NCI-H748 (cell line): Measurements from ENCODE around the gene MYH7B.

Experiments
- DNase-seq: peaks from one replicate; lab custom pipeline; 2025; ENCODE audit not compliant: unreplicated experiment; lab: John Stamatoyannopoulos, UW

The MYH7B gene

DNA sequence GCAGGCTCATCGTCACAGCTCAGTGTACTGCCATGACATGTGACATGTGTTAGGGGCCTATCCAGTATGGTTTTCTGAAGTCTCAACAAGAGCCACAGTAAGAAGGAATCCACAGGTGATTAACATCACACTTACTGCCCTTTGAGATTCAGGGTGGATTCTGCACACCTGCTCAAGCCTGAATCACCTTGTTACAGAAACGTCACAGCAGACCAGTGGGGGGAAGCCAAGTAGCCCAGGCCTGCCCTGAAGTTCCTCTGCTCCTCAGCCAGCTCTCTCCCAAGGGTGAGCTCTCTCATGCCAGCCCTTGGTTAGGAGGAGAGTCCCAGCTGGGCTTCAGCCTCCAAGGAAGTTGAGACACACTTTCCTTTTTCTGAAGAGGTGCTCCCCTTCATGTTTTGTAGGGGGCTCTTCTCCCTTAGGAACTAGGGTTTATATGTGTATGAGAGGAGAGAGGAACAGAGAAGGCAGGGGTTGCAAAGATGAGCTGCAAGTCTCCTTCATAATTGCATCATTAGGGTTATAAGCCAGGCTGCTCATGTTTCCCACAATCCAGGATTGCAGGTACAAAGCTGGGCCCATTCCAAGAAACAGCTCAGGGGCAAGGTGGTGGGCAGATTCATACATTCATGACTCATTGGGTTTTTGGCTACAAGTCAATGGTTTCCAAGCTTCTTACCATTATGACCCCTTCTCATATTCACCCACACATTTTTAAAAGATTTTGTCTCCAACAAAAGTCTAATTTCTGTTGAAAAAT, 11.7 kb upstream of the MYH7B start:
- no peak for DNase-seq

DNA sequence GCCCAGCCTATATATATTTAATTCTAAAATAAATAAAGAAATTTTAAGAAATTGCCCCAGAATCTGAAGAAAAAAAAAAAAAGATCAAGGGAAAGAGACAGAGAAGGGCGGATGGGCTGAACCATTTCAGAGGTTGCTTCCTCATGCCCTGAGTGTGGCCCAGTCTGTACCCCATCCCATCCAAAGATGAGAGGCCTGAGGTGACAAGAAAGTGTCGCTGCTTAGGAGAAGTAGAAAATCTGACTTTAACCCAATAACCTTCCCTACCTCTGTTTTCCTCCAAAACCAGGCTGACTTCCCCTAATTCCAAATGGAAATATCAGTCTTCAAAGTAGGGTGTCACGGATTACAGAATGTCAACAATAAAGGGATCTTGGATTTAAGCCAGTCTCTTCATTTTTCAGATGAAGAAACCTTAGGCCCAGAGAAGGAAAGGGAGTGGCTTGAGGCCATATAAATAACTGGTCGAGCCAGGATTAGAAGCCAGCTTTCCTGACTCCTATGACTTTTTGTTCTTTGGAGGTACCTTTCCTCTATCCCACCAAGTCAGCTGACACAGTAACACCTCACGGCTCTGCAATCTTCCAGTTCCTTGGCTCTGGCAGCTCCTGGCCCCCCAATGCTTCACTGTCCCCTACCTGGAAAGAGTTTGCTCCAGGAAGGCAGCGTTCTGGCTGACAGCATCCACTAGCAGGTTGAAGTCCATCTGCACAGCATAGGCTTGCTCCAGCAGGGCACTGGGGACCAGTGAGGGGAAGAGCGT, 10.2 kb upstream of the MYH7B start:
- DNase-seq: no peak

DNA sequence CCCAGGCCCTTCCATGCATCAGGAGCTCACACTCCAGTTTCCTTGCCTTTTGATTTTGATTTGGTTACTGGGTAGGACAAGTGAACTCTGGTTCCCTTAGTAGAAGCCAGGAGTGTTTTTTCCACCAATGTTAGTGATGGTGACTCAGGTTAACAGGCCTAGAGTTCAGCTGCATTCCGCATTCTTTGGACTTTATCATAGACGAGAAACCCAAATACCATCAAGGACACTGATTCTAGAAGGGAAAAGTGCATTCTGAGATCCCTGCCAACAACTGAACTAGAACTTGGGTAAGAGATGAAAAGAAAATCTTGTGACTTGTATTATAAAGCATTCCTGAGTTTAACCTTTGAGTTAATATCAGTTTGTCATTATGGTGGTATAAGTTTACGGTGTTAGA, 9.0 kb upstream of the MYH7B start:
- no peak for DNase-seq

DNA sequence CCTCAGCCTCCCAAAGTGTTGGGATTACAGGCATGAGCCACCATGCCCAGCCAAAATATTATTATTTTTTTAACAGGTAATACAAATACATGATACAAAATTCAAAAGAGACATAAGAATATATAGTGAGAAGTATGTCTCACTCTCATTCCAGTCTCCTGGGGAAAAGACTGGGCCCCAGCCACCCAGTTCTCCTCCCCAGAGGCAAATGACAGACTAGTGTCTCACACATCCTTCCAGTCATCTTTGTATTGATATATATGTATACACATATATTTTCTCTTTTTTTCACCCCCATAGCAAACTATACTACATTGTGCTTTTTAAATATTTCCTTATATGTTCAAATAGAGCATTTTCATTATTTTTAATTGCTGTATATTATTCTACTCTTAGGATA, 8.3 kb upstream of the MYH7B start:
- no peak for DNase-seq

DNA sequence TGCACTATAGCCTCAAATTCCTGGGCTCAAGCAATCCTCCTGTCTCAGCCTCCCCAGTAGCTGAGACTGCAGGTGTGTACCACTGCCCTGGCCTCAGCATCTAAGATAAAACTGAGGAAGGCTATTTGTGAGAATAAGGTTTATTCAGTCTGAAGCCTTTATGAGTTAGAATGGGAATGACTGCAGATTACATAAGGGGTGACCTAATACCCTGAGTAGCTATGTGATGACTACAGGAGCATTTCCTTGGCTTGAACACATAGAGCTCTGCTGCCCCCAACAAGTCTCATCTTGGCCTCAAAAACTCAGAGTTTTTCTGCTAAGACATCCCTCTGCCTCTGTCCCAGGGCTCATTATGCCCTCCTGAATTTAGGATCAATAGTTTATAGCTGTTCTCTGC, 7.6 kb upstream of the MYH7B start:
- DNase-seq: no peak

DNA sequence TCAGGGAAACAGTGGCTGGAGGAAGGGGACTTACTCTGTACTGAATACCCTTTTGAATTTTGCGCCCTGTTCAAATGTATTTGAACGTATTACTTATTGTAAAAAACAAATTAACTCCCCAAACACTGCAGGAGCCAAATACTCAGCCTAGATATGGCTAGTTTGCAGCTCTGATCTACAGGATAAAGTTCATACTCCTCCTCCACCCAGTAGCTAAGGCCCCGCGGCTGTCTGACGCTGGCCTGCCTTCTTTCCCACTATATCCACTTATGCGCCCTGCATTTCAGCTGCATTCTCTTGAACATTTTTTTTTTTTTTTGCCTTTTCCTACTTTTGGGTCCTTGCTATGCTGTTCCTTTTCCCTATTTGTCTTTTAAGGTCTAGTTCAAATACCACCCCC, 6.5 kb upstream of the MYH7B start:
- DNase-seq: no peak

DNA sequence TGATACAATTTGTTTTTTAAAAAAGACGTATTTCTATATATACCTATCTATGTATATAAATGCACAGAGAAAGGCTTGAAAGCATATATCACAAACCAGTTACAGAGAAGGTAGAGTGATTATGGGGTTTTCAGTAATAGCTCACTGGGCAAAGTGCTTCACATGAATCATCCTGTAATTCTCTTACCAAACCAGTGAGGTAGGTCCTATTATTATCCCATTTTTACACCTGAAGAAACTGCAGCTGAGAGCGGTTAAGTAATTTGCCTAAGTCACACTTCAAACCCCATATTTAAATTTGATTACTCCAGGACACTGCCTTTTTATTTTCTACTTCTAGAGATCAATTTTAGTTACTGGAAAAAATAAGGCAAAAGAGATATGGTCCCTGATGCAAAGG, 4.4 kb upstream of the MYH7B start:
- no peak for DNase-seq

DNA sequence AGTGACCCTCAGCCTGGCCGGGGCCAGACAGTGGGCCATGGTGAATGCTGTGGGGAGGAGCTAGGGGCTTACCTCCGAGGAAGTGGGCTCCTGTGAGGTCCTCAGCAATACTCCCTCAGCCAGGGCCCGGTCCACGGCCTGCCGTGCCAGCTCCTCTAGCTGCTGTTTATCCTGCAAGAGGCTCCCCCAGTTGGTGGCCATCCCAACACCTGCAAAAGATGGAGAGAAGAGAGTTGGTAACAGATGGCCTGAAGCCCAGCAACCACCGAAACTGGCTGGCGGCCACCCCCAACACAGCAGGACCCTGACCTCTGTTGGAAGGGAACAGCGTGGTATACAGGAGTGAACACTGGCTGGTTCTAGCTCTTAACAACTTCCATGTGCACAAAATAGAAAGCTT, 4.0 kb upstream of the MYH7B start:
- no peak for DNase-seq

DNA sequence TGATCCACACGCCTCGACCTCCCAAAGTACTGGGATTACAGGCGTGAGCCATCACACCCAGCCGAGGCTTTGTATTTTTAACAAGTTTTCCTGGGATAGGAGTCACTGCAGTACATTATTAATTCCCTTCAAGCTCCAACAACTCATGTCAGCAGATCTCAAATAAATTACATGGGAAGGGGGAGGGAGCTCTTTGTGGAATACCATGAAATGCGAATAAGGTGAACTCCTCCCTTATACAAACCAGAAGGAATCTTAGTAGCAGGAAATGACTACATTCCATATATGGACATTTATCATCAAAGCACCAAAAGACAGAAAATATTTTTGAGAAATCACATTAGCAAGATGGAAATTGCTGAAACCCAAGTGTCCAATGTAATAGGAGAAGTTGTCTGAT, 3.0 kb upstream of the MYH7B start:
- no peak for DNase-seq

DNA sequence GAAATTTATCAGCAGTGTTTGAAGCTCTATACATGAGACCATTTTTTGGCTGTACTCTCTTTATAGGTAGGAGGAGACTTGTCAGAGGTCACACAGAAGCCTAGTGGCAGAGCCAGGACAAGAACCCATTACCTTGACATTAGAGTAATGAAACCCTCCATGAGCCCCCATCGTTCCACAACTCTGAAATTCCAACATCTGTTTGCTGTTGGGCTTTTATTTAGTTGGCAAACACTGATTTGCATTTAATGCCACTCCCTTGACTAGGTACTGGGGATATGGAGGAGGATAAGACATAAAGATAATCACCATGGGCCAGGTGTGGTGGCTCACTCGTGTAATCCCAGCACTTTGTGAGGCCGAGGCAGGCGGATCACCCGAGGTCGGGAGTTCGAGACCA, 1.7 kb upstream of the MYH7B start:
- DNase-seq: no peak

DNA sequence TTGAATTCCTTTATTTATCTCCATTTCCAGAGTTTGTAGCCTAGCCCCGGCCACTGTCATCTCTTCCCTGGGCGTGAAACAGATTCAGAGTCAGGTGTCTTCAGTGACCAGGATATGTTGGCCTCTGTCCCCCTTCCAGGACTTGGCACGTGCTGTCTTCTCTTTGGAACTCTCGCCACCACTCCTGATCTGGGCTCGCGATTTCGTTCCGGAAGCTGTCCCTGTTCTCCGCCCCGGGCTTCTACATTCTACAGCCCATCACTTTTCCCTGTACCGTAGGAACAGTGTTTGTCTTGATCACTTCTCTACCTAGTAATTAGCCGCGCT, 801 bp upstream of the MYH7B start:
- DNase-seq: no peak

DNA sequence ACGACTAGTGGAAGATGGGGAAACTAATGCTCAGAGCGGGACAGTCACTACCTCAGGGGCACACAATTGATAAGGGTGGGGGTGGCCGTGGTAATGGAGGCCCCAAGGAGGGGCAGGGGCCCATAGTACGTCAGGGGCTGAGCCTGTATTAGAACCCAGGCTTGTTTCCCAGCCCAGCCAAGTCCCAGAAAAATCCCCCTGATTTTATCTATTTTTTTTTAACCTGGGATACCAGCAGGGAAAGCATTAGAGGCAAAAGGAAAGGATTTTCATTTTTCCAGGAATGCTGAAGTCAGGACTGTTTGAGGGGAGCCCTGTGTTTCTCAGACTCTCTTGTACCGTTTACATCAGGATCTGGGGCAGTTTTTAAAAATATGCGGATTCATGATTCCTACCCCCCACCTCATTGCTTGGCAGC, 382 bp downstream of the MYH7B start:
- no peak for DNase-seq

DNA sequence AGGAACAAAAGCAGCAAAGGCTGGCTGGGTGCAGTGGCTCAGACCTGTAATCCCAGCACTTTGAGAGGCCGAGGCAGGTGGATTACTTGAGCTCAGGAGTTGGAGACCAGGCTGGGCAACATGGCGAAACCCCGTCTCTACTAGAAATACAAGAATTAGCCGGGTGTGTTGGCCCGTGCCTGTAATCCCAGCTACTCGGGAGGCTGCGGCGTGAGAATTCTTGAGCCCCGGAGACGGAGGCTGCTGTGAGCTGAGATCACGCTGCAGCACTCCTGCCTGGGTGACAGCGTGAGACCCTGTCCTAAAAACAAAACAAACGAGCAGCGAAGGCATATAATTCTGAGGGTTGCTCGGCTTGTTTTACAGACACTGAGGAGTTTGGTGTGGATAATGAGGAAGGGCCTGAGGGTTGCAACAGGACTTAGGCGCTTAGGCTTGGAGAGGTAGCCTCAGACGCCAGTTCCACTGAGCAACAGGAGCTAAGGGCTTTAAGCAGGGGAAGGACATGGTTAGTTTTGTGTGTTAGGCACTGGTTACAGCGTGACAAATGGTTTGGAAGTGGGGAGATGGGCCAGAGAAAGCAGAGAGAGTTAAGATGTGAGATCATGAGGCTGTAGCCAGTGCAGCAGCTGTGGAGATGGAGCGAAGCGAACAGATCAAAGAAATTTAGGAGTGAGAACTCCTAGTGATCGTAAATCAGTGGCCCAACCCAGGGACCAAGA, 1.2 kb downstream of the MYH7B start:
- DNase-seq: no peak

DNA sequence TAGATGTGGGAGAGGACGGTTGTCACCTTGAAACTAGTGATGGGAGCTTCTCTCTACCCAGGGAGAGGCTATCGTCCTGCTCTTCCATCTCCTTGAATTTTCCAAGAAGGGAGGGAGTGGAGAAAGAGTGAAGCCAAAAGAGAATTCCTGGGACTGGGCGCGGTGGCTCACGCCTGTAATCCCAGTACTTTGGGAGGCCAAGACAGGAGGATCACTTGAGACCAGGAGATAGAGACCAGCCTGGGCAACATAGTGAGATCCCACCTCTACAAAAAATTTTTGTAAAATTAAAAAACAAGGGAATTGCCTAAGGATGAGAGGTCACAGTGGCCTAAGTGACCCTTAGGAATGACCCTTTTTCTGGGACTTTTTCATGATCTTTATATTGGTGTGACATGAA, 8.8 kb downstream of the MYH7B start:
- DNase-seq: no peak

DNA sequence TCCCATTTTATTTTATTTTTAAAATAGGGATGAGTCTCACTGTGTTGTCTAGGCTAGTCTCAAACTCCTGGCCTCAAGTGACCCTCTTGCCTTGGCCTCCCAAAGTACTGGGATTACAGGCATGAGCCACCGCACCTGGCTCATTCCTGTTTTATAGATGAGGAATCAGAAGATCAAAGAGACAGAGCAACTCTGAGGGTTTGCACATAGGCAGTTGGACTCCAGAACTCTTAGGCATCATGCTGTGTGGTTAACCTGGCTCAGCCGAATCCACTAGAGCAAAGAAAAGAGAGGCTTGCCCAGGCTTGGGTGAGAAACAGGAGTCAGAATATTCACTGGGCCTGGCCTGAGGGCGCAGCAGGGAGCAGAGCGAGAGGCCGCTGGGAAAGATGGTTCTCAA, 9.4 kb downstream of the MYH7B start:
- no peak for DNase-seq

DNA sequence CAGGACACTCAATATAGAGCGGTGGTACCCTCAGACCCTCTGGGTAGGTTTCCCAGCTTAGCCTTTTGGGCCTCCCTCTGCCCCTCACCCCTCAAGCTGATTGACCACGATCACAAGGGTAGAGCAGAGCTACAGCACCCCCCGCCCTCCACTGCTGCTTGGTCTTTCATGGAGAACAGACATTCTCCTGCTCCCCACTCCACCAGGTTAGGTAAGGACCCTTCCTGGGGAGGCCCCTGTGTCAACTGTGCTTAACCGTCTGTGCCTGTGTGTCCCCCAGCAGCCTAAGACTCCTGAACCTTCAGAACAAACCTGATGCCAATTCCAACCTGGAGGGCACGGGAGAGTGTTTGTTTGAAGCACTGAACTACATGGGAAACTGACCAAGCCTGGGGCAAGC, 11.8 kb downstream of the MYH7B start:
- DNase-seq: no peak

DNA sequence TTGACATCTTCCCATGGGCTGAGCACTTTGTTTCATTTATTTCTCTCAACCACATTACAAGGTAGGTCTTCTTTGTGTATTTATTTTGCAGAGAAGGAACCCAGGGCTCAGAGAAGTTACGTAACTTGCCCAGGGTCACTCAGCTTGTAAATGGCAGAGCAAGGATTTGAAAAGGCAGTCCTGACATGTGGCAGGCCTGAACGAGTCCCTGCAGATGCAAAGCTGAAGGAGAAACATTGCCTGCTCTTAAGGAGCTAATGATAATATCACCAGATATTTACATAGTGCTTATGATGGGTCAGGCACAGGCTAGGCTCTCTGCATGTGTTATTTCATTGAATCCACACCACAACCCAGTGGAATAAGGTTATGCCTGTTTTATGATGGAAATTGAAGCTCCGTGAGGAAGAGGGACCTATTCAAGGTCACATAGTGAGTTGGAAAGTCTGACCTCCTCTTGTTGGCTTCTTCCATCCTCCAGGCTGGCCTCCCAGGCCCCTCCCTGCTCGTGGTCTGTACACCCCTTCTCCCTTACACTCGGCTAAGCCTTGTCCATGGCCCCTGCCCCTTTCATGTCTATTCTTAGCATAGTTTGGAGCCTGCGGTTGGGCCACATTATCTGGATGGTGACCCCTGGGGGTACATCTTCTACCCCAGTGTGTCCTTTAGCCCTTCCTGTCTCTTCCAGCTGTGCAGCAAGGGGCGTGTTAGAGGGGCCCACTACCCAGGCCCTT, 12.5 kb downstream of the MYH7B start:
- no peak for DNase-seq

DNA sequence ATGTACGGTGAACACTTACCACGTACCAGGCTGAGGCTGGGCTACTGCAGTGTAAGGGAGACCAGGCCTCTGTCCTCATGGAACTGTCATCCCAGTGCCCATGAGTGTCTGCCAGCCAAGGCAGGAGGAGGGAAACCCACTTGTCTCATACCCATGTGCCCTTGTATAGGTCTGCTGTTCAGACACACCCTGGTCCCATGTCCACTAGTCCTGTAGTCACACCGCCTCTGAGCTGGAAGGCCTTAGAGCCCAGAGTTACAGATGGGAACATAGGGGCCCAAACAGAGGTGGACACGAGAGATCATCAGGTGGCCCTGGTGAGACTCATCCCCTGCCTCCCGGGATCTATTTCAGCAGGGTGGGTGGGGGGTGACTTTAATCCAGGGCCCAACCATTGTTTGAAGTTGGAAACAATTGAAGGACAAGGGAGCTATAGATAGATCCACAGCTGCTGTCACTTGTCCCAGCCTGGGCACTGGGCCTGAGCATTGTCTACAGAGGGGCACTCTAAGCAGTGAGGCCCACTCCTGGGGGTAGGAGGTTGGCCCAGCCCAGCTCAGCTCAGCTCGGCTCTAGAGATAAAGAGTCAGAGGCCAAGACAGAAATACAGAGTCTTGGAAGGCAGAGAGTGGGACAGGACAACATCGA, 14.6 kb downstream of the MYH7B start:
- no peak for DNase-seq

DNA sequence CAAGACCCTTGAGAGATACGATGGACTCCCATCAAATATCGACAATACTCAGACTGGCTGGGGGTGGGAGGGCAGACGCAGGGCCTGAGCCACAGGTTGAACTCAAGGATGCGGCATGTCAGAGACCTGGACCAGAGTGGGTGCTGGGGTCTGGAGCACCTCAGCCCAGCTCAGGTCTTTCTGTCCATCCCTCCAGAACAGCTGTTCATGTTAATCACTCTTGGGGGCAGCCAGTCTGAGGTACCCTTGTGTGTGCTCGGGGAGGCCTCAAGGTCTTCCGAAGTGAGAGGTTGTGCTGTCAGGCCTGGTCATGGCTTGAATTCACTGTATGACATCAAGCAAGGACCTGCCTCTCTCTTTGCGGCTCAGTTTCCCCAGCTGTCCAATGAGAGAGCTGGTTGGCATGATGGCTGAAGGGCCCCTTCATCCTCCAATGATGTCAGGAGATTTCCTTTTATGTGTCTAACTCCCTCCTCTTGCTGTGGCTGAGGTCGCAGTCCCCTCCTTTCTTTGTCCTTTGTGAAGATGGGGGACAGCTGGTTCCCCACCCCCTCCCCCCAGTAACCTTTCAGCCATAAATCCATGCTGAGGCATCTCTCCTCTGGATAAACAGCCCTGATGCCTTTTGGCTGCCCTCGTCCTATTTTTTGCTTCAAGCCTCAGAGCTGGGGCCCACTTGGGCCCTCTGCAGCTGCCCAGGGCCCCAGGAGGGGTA, 15.3 kb downstream of the MYH7B start:
- DNase-seq: no peak

DNA sequence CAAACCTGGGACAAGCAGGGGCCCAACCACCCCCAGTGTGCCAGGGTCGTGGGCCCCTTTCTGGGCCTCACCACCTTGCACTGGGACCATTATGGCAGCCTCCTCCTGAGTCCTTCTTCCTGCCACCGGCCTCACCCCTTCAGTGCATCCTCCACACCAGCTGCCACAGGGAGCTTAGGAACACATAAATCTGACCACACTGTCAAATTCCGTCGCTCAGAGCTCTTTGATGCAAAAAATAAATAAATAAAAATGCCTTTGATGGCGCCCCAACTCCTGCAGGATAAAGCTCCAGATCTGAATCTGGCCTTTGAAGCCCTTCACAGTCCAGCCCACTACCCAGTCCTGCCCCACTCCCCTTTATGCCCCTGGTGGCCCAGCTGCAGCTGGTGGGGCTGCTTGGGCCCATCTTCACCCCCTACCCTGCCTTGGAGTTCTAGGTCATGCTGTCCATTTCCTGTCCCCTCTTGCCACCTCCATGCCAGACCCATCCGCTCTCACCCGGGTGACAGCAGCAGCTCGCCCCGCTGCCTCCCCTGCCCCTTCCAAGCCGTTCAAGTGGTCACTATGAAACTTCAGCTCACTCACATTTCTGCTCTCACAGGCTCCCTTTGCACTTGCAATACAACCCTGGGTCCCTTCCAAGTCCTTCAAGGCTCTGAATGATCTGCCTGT, 16.0 kb downstream of the MYH7B start:
- DNase-seq: no peak
